K562 (cell line): ENCODE data around the gene CNPY4. TPM values are rescaled to one million over a fixed set of nuclear protein-coding genes. Genes with fewer than 3 reads are reported as not detected.

Source experiments
- BMI1 ChIP-seq: fragments of 150-350 bp; IDR thresholded peaks from 2 replicates; pipeline ENCODE4 v1.6.1; 2014; ENCODE audit warnings: low read length
- DDX20 ChIP-seq: fragments of 450-650 bp; IDR thresholded peaks from 2 replicates; pipeline ENCODE4 v1.6.1; 2016; ENCODE audit warnings: missing genetic modification characterization, low read depth, mild to moderate bottlenecking, missing compliant biosample characterization, moderate library complexity
- DPF2 ChIP-seq: fragments of 450-650 bp; IDR thresholded peaks from 2 replicates; pipeline ENCODE4 v1.6.1; 2016
- ETS2 ChIP-seq: IDR thresholded peaks from 2 replicates; pipeline ENCODE4 v1.6.1; 2016; ENCODE audit warnings: borderline replicate concordance, missing genetic modification characterization, mild to moderate bottlenecking, moderate library complexity, missing compliant biosample characterization; ENCODE audit not compliant: poor library complexity, severe bottlenecking
- FIP1L1 ChIP-seq: fragments of 200-400 bp; formaldehyde crosslinking; IDR thresholded peaks from 2 replicates; pipeline ENCODE4 v1.6.1; 2018; ENCODE audit warnings: mild to moderate bottlenecking, low read depth, low read length; ENCODE audit not compliant: poor library complexity, severe bottlenecking
- HDAC1 ChIP-seq, 2 experiments: fragments of 450-650 bp; IDR thresholded peaks; 2 replicates each; pipeline ENCODE4 v1.6.1; 2016 to 2017; ENCODE audit warnings: inconsistent platforms in 1 of 2, mild to moderate bottlenecking in 1 of 2, moderate library complexity in 1 of 2
- MAFK ChIP-seq: IDR thresholded peaks from 2 replicates; pipeline ENCODE4 v1.6.1; 2011; ENCODE audit warnings: low read length, improper control_type of control experiment
- MEIS2 ChIP-seq: fragments of 450-650 bp; IDR thresholded peaks from 2 replicates; pipeline ENCODE4 v1.6.1; 2014; ENCODE audit warnings: mild to moderate bottlenecking; ENCODE audit not compliant: partially characterized antibody
- PHB ChIP-seq: fragments of 250-450 bp; sonication (Bioruptor Pico); IDR thresholded peaks from 2 replicates; pipeline ENCODE4 v1.5.0; 2021
- POLR2AphosphoS2 ChIP-seq: IDR thresholded peaks from 2 replicates; pipeline ENCODE4 v1.6.1; 2012; ENCODE audit warnings: low read length, improper control_type of control experiment
- PPARD ChIP-seq: fragments of 250-450 bp; sonication (Bioruptor Pico); IDR thresholded peaks from 2 replicates; pipeline ENCODE4 v1.8.0; 2022; ENCODE audit warnings: inconsistent platforms, mild to moderate bottlenecking, moderate library complexity
- RAD21 ChIP-seq, 2 experiments: fragments of 250-450 bp in 1 of 2; fragments of 450-650 bp in 1 of 2; sonication (Bioruptor Pico) in 1 of 2; formaldehyde crosslinking in 1 of 2; IDR thresholded peaks in 1 of 2; conservative IDR thresholded peaks in 1 of 2; 2 replicates each; pipeline versions ENCODE4 v1.4.0 to v1.8.0; 2020 to 2022; ENCODE audit warnings: mild to moderate bottlenecking in 2 of 2, moderate library complexity in 1 of 2
- RCOR1 ChIP-seq, 2 experiments: IDR thresholded peaks; 2 replicates each; pipeline ENCODE4 v1.6.1; 2012; ENCODE audit warnings: low read depth in 2 of 2, low read length in 2 of 2, borderline replicate concordance in 1 of 2, improper control_type of control experiment in 1 of 2
- RREB1 ChIP-seq: fragments of 250-450 bp; sonication (Bioruptor Pico); IDR thresholded peaks from 2 replicates; pipeline ENCODE4 v1.4.0; 2020
- SIN3B ChIP-seq: fragments of 450-650 bp; IDR thresholded peaks from 2 replicates; pipeline ENCODE4 v1.6.1; 2017; ENCODE audit warnings: low read depth, mild to moderate bottlenecking, moderate library complexity
- SPI1 ChIP-seq: IDR thresholded peaks from 2 replicates; pipeline ENCODE4 v1.6.1; 2011; ENCODE audit warnings: low read depth, low read length, control low read depth, borderline replicate concordance
- TOE1 ChIP-seq, 2 experiments: fragments of 450-650 bp in 1 of 2; sonication (generic) in 1 of 2; formaldehyde crosslinking in 1 of 2; IDR thresholded peaks; 2 replicates each; pipeline versions ENCODE4 v1.7.1 to v1.8.0; 2016 to 2022; ENCODE audit warnings: borderline replicate concordance in 2 of 2, mild to moderate bottlenecking in 2 of 2, antibody characterized with exemption in 1 of 2, inconsistent platforms in 1 of 2, low read depth in 1 of 2, missing genetic modification reagents in 1 of 2, moderate library complexity in 1 of 2
- ZBTB33 ChIP-seq: sonication (generic); formaldehyde crosslinking; IDR thresholded peaks from 2 replicates; pipeline ENCODE4 v1.8.1; 2023; ENCODE audit warnings: mild to moderate bottlenecking, missing genetic modification reagents
- ZNF589 ChIP-seq: fragments of 200-800 bp; sonication (Bioruptor generic); IDR thresholded peaks from 2 replicates; pipeline ENCODE4 v1.6.1; 2016; ENCODE audit warnings: low read depth, missing genetic modification characterization, missing compliant biosample characterization
- ZNF695 ChIP-seq: fragments of 450-650 bp; formaldehyde crosslinking; IDR thresholded peaks from 2 replicates; pipeline ENCODE4 v1.4.0; 2020; ENCODE audit warnings: mild to moderate bottlenecking, moderate library complexity
- ZNF707 ChIP-seq: fragments of 250-450 bp; sonication (Bioruptor Pico); conservative IDR thresholded peaks from 2 replicates; pipeline ENCODE4 v1.8.0; 2022; ENCODE audit warnings: inconsistent platforms, mild to moderate bottlenecking, moderate library complexity
- ZNF79 ChIP-seq: fragments of 250-450 bp; sonication (Bioruptor Pico); IDR thresholded peaks from 2 replicates; pipeline ENCODE4 v1.4.0; 2020; ENCODE audit warnings: low read depth, mild to moderate bottlenecking, moderate library complexity
- polyA plus RNA-seq, 8 experiments: library from polyadenylated mRNA; depleted of rRNA in 4 of 8; stranded (reverse) in 5 of 8; unstranded in 3 of 8; fragments of >200 nt; fragmentation: Nextera tagmentation in 2 of 8; fragmentation: Illumina TruSeq in 1 of 8; extraction: Ambion mirVana in 2 of 8; extraction: Trizol in 1 of 8; gene quantifications; 2 replicates each; pipeline versions ENCODE4 v1.2.1 to v1.2.3, GENCODE V29; 2011 to 2014; ENCODE audit warnings: inconsistent platforms in 1 of 8, missing spikeins in 1 of 8
- total RNA-seq, 7 experiments: library from RNA; depleted of rRNA in 6 of 7; stranded (reverse); fragments of >200 nt in 6 of 7; fragmentation: Illumina TruSeq in 2 of 7; extraction: Trizol in 2 of 7; gene quantifications; 2 replicates each; pipeline versions ENCODE4 v1.2.1 to v1.2.3, GENCODE V29; 2011 to 2021; ENCODE audit warnings: low replicate concordance in 1 of 7

Gene CNPY4
- total and polyA plus RNA-seq, 9 of the 15 experiments (the other 6 are each of a cell fraction or from before 2014, with no cell fraction given), result 1.9 to 11.2 (median 7.0) TPM

- no peak for TF ChIP-seq RREB1 (CRISPR knock-in tag)
- TF ChIP-seq ETS2 (tag), result no peak
- no peak for TF ChIP-seq ZNF695 (CRISPR knock-in tag)
- no peak for TF ChIP-seq PPARD
- TF ChIP-seq MEIS2, result no peak
- TF ChIP-seq BMI1, result no peak
- TF ChIP-seq ZNF79 (CRISPR knock-in tag), result no peak
- TF ChIP-seq RAD21 (CRISPR knock-in tag; conservative IDR thresholded peaks at IDR 0.05 in 1 of 2, IDR thresholded peaks at IDR 0.05 in 1 of 2), result peak in 1 of 2 experiments; percentile 13; a peak in 1 of 4 replicates
- TF ChIP-seq ZNF707, result no peak
- peak in 1 of 2 experiments; percentile 70; a peak in 2 of 4 replicates for TF ChIP-seq RCOR1 (IDR thresholded peaks at IDR 0.05; ENCODE audit: borderline replicate concordance in 1 of 2, low read depth in 2 of 2, low read length in 2 of 2)
- TF ChIP-seq SPI1, result peak; percentile 100
- no peak for TF ChIP-seq TOE1 (IDR thresholded peaks at IDR 0.05; ENCODE audit: borderline replicate concordance)
- no peak for TF ChIP-seq TOE1 (CRISPR knock-in tag; IDR thresholded peaks at IDR 0.05; ENCODE audit: borderline replicate concordance, low read depth)
- TF ChIP-seq DDX20 (tag), result no peak
- TF ChIP-seq PHB (CRISPR knock-in tag), result no peak
- TF ChIP-seq FIP1L1, result no peak
- TF ChIP-seq POLR2AphosphoS2, result peak; percentile 31; the same call in 1 of the 2 replicates
- 0 out of 4 replicates have a peak, but pooled peaks of 1 of the 2 experiments have one; percentile 18 for TF ChIP-seq HDAC1 (IDR thresholded peaks at IDR 0.05)
- TF ChIP-seq SIN3B, result no peak
- peak; percentile 76 for TF ChIP-seq MAFK
- TF ChIP-seq ZNF589 (CRISPR knock-in tag), result no peak
- no peak for TF ChIP-seq ZBTB33 (CRISPR knock-in tag)
- peak; percentile 30; the same call in 1 of the 2 replicates for TF ChIP-seq DPF2
Measured at GRCh38 chr7:100152404-100152803, 33.0 kb downstream of the CNPY4 start (continued).
